Colonic mucosa (tissue), 4 donors: ENCODE results near the gene UBE2E1. TPM values are rescaled to one million over a fixed set of nuclear protein-coding genes. Genes with fewer than 3 reads are reported as not detected.

Experiments
- DNase-seq: peaks from one replicate; pipeline ENCODE4 v3.0.0-alpha.2; 2020
- H3K27ac ChIP-seq: fragments of 200-600 bp; one replicate; pipeline ENCODE4 v1.8.0; 2021
- H3K27me3 ChIP-seq: fragments of 200-600 bp; one replicate; pipeline ENCODE4 v1.8.0; 2021
- H3K36me3 ChIP-seq: fragments of 200-600 bp; one replicate; pipeline ENCODE4 v1.8.0; 2021
- H3K4me1 ChIP-seq: fragments of 200-600 bp; one replicate; pipeline ENCODE4 v1.8.0; 2021; ENCODE audit warnings: mild to moderate bottlenecking
- H3K4me3 ChIP-seq: fragments of 200-600 bp; one replicate; pipeline ENCODE4 v1.8.0; 2021
- H3K9ac ChIP-seq, 2 donors: one replicate each; pipeline ENCODE4 v1.7.0; 2013; ENCODE audit warnings: control low read depth in 2 of 2, low read depth in 2 of 2, low read length in 2 of 2
- H3K9me3 ChIP-seq: fragments of 200-600 bp; one replicate; pipeline ENCODE4 v1.8.0; 2021
- CTCF ChIP-seq: fragments of 200-600 bp; IDR thresholded peaks from one replicate; pipeline ENCODE4 v1.8.0; 2022; ENCODE audit warnings: antibody characterized with exemption, mild to moderate bottlenecking
- intact Hi-C: fragments of 100-400 bp; cut with DNase I; formaldehyde crosslinking; loops from one replicate; pipeline ENCODE4 v1.14.1; 2022
- total RNA-seq, 2 donors: library from RNA; stranded (reverse); fragmentation: NEBNext Ultra II Directional in 1 of 2; extraction: Animal tissue kit (Norgen Biotek cat#: 25700) in 1 of 2; gene quantifications; one replicate each; pipeline ENCODE4 v1.2.1, GENCODE V29; 2021
- donor health status: healthy.
- donor health status: DM: no; HTN: no; CAD: no.
- donor health status: DM: no; HTN: no; CAD: no.

Gene UBE2E1
- total RNA-seq, 2 donors from 2014 or later, result 68.6 to 81.7 TPM

DNA sequence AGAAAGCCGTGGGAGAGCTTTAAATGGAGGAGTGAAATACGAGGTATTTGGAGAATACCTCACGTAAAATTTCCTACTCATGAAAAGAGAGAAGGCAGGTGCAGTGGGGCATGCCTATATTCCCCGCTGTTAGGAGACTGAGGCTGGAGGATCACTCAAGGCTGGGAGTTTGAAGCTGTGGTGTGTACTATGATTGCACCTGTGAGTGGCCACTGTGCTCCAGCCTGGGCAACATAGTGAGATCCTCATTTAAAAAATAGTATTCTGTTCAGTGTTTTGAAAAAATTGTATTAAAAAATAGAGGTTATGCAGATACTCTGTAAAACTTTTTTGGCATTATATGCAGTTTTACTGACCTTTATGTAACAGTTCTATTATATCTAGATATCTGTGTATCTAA lies 20.0 kb downstream of the UBE2E1 start:
- H3K9me3 ChIP-seq, result no peaks in the 10 kb centered on the region
- intact Hi-C loops, result no loop called here
- no peak overlapping the region for H3K9ac ChIP-seq
- H3K4me1 ChIP-seq, result no peaks in the 10 kb centered on the region
- no peak for DNase-seq
- no peak for TF ChIP-seq CTCF
- H3K27me3 ChIP-seq, result no peaks in the 10 kb centered on the region
- no peaks in the 10 kb centered on the region for H3K36me3 ChIP-seq
- no peak overlapping the region for H3K27ac ChIP-seq
- H3K4me3 ChIP-seq, result no peak overlapping the region

- DNase-seq, result no peak
- Histone ChIP-seq H3K36me3 (no peaks in the 10 kb centered on the region), H3K27me3 (no peaks in the 10 kb centered on the region), H3K27ac (no peak overlapping the region), H3K9me3 (no peaks in the 10 kb centered on the region), H3K9ac (no peak overlapping the region), H3K4me3 (no peak overlapping the region), H3K4me1 (no peaks in the 10 kb centered on the region)
- TF ChIP-seq CTCF, result no peak
- intact Hi-C loops, result no loop called here
Measured at GRCh38 chr3:23826382-23827064, 20.8 kb downstream of the UBE2E1 start.

DNA sequence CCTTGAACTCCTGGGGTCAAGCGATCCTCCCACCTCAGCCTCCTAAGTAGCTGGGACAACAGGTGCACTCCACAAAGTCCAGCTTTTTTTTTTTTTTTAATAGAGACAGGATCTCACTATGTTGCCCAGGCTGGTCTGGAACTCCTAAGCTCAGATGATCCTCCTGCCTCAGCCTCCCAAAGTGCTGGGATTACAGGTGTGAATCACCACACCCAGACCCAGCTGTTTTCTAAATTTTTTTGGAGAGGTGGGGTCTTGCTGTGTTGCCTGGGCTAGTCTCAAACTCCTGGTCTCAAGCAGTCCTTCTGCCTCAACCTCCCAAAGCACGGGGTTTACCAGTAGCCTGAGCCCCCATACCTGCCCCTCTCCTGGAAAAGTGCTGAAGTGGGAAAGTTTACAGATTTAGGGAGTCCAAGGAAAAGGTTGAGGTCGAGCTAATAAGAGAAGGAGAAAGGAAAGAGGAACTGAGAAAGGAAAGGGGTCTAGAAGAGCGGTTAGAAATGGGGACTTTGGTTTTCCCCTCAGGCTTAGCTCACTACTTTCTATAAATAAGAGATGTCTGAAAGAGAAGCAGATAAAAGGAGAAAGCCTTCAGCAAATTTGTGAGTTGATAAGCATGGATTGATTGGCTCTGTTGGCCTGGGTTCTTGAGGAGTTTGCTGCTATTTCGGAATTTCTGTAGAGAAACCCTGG lies 23.6 kb downstream of the UBE2E1 start:
- Histone ChIP-seq H3K4me1 (no peaks in the 10 kb centered on the region), H3K9me3 (no peaks in the 10 kb centered on the region)
- TF ChIP-seq CTCF, result no peak

GRCh38 chr3:23830869-23831484 lies 25.2 kb downstream of the UBE2E1 start:
- no peak for TF ChIP-seq CTCF
- Histone ChIP-seq H3K4me3 (no peak overlapping the region), H3K27ac (no peak overlapping the region), H3K36me3 (no peaks in the 10 kb centered on the region), H3K27me3 (no peaks in the 10 kb centered on the region), H3K9ac (no peak overlapping the region), H3K4me1 (no peaks in the 10 kb centered on the region), H3K9me3 (no peaks in the 10 kb centered on the region)
- no peak for DNase-seq
- intact Hi-C loops, result no loop called here

More for the DNA sequence above, 23.6 kb downstream of the UBE2E1 start:
- intact Hi-C loops, result no loop called here
- Histone ChIP-seq H3K36me3 (no peaks in the 10 kb centered on the region), H3K4me3 (no peak overlapping the region), H3K9ac (no peak overlapping the region), H3K27ac (no peak overlapping the region), H3K27me3 (no peaks in the 10 kb centered on the region)
- no peak for DNase-seq

GRCh38 chr3:23831517-23832394 lies 26.0 kb downstream of the UBE2E1 start:
- no peak overlapping the region for H3K4me3 ChIP-seq
- H3K4me1 ChIP-seq, result no peaks in the 10 kb centered on the region

More at GRCh38 chr3:23831517-23832394, 26.0 kb downstream of the UBE2E1 start:
- no peak overlapping the region for H3K27ac ChIP-seq
- TF ChIP-seq CTCF, result no peak
- intact Hi-C loops, result no loop called here
- H3K36me3 ChIP-seq, result no peaks in the 10 kb centered on the region
- H3K9ac ChIP-seq, result no peak overlapping the region
- no peak for DNase-seq
- no peaks in the 10 kb centered on the region for H3K9me3 ChIP-seq
- H3K27me3 ChIP-seq, result no peaks in the 10 kb centered on the region
